ENCODE data around the gene HINT2.

GRCh38 chr9:35856206-35856605 is 41.4 kb upstream of the HINT2 start:
- TF ChIP-seq SUZ12 (IDR thresholded peaks at IDR 0.05; ENCODE audit: extremely low read depth, insufficient read depth, insufficient read length), result no peak
- TF ChIP-seq ZNF274 (IDR thresholded peaks at IDR 0.05; ENCODE audit: low read depth, low read length), result no peak

Measured in NT2/D1 (cell line).